HG03135 (cell line): Measurements from ENCODE around the gene CDH4.

Experiments
- ATAC-seq: cut with Tn5 transposase; IDR thresholded peaks from one replicate; pipeline ENCODE4 v1.9.1; 2021; ENCODE audit warnings: mild to moderate bottlenecking, moderate library complexity; ENCODE audit not compliant: unreplicated experiment

CDH4 gene

DNA sequence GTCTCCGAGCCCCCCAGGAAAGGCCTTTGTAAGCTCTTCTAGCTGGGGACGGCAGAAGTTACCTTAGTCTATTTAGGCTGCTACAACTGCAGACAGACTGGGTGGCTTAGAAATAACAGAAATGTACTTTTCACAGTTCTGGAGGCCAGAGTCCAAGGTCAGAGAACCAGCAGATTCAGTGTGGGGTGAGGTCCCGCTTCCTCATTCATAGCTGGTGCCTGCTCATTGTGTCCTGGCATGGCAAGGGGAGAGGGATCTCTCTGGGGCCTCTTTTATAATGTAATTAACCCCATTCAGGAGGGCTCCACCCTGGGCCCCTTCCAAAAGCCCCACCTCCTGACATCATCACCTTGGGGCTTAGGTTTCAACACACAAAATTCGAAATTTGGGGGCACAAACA is 315.1 kb downstream of the CDH4 start:
- ATAC-seq, result no peak

DNA sequence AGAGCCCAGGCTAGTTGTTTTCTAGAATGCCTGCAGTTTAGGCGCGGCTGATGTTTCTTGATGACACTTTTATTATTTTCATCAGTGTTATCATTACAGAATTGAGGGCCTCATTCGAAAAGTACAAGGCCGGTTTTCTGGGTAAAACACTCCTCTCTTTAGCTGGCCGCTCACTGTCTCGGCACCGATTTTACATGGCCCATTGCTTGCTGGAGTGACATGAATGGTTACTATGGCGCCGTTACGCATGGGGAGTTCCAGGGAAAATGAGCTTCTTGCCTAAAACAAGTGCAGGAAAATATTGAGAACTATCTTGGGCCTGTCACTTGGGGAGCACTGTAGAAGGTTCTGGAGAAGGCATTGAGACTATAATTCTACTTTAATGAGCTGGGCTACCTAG is 317.8 kb downstream of the CDH4 start:
- no peak for ATAC-seq

DNA sequence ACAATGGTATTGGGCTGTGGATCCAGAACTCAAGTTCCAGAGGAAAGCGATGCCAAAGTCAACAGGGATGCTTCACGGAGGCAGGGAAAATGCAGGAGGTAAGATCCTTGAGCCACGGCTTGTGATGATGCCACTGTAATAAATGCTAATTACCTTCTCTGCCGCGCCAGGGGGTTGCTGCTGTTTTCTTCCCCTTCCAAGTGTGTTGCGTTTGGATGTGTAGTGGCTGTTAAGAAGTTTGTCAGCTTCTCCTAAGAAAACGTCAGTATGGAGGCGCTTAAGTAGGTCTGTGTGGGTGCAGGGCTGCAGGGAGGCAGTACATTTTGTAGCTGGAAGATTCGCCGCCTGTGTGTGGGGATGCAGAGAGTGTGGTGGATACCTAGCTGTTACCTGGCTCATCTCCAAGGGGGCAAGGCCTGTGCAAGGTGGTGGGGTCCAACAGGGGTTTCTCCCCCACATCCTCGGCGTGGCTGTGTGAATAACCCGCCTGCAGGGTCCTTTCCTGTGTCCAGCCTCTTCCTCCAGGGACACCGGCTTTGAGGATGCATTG is 318.7 kb downstream of the CDH4 start:
- ATAC-seq, result no peak

DNA sequence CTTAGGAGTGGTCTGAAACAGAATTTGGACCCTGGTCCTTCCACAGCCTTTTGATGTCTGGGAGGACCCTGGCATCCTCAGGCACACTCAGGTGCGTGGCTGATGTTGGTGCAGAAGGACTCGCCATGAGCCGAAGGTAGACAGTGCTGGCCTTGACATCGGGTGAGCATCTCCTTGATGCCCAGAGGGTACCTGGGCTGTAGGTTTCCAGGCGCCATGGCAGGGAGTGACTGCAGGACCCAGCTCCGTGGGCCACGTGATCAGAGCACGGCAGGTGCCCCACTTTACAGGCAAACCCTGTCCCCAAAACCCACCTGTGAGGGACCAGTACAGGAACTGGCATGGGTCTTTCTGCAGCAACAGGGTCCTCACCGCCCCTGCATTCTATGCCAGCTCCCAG is 319.2 kb downstream of the CDH4 start:
- ATAC-seq, result no peak

DNA sequence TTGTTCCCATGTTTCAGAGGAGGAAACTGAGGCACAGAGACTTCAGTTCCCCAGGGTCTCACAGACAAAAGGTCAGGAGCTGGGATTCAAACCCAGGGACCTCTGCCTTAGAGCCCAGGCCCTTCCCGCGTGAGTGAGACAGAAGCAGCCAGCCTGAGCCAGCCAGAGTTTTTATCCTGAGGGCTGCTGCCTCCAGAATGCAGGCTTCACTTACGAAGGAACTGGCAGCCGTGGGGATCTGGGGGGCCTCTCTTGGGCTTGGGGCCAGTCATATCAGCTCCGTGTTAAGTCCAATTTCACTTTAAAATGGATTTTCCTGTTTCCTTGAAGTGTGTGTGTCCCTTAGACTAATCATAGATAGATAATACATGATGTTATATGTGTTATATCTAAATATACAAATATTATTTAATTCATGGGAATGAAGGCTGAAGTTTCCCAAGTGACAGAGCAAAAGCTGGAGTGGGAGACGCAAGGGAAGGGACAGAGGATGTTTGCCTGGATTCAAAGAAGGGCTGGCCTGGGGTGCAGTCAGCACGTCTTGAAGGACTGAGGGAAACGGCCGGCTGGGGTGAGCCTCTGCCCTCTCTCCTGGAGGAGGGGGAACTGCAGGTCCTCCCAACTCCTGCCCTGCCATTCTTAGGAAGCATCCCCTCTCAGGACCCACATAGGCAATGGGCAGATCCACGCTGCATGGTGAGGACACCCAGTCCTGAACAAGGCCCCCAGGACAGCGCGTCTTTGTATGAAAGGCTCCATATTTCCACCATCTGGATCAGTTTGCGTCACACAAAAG is 320.1 kb downstream of the CDH4 start:
- ATAC-seq, result no peak

GRCh38 chr20:61572789-61573188 is 320.7 kb downstream of the CDH4 start:
- no peak for ATAC-seq

DNA sequence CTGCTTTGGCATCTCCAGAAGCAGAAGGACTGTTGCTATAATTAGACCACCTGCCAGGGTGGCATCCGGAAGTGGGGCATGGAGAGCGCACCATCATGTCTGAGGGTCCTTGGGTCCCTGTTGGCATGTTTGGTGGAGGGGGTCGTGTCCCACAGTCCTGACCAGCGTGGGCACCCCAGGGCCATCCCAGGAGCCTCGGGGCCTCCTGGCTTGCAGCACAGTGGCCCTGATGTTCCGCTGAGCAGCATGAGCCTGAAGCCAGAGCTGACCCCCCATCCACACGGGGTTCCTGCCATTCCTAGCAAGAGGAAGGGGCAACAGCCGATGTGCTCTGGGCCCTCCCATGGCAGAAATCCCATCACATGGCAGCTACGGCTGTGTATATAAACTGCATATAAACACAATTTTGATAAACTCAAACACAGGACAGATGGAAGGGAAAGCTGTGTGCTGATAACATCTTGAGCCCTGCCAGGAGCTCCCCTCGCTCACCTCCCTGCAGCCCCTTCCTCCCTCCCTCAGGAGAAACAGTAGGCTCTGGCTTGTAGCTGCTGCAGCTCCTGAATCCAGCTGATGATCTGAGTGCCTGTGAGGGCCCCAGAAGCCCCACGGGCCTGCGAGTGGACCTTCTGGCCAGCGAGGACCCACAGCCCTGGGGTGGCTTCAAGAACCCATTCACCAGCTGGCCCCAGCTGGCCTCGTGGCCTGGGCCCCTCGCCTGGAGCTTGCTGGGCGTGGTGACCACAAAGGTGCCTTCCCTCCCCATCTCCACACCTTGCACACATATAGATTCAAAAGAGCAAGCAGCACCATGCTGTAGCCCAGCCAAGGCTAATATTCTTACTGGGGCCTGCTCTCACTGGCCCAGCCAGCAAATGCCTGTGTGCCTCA is 321.6 kb downstream of the CDH4 start:
- no peak for ATAC-seq

DNA sequence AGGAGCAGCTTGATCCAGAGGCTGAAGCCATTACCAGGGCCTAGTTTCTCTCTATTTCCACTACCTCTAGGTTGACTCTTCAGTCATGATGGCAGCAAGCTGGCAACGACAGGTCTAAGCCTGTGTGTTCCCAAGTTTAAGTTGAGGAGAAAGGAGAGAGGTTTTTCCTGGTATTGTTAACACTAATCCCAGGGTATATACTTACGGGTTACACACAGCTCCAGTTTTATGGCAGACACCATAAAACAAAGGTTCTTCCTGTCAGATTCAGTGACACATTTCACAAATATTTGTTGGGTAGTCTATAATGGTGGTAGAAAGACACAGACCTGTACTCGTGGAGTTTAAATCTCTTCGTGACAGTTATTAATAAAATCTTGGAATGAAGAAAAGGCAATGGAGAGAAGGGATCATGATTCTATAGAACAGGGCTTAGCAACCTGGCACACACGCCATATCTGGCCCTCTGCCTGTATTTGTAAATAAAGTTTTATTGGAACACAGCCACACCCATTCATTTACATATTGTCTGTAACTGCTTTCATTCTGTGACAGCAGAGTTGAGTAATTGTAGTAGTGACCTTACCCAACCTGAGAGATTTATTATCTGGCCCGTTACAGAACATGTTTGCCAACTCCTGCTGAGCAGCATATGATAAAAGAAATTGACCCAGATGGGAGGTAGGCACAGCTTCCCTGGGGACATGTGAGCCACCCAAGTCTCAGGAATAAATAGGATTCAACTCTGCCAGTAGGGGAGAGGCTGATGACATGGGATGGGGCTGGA is 323.3 kb downstream of the CDH4 start:
- no peak for ATAC-seq

GRCh38 chr20:61576372-61576771 is 324.3 kb downstream of the CDH4 start:
- ATAC-seq, result no peak

GRCh38 chr20:61577065-61577464 is 325.0 kb downstream of the CDH4 start:
- no peak for ATAC-seq

GRCh38 chr20:61579908-61580307 is 327.8 kb downstream of the CDH4 start:
- ATAC-seq, result no peak

DNA sequence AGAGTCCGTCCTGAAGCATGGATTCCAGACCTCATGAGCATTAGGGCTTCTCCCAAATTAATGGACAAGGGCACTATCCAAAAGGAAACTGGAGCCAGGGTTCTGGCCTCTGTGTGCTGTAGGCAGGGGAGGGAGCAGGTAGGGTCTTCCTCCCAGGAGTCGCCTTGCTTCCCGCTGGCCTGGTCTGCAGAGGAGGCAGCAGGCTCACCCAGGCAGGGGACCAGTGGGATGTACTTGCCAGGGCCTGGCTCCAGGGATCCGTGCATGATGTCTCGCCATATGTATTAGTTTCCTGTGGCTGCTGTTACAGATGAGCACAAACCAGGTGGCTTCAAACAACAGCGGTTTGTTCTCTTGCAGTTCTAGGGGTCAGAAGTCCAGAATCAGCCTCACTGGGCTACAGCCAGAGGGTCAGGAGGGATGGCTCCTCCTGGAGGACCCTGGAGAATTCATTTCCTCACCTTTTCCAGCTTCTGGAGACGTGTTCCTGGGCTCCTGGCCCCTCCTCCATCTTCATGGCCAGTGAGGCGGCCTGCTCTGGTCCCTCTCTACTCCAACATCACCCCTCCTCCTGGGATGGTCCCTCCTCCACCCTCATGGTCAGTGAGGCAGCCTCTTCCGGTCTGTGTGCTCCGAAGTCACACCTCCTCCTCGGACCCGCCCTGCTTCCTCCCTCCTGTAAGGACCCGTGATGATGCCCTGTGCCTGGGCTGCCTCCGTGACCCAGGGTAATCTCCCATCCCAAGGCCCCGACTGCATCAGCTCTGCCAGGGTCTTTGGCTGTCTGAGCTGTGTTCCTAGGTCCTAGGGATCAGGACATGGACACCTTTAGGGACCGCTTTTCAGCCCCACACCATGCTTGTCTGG is 329.1 kb downstream of the CDH4 start:
- ATAC-seq, result no peak

- ATAC-seq, result no peak
Measured at GRCh38 chr20:61581825-61582188, 329.7 kb downstream of the CDH4 start.

DNA sequence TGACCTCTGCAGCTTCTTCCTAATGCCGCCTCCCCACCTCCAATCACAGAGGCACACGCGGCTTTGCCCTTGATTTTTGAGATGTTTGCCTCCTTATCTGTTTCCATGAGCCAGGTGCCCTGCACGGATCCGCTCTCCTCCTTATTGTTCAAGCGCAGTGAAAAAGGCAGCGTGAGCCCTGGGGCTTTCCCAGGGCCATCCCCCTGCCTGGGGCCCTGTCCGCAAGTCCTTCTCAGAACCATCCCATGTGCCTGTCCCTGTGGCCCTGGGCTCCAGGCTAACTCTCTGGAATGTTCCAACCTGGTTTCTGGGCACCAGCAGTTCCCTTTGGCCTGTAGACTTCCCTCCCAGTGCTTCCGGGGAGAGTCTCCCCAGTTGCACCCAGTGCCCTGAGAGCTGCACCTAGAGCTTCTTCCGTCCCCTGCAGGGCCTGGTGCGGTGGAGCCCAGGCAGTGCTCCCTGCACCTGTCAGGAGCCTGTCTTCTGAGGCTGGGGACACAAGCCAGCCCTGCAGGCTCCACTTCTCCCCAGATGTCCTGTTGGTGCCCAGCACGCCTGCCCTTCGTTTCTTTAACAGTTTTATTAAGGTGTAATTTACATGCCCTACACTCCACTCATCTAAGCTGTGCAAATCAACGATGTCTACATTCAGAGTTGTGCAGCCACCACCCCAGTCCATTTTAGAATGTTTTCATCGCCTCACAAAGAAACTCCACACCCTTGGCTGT is 330.3 kb downstream of the CDH4 start:
- no peak for ATAC-seq

DNA sequence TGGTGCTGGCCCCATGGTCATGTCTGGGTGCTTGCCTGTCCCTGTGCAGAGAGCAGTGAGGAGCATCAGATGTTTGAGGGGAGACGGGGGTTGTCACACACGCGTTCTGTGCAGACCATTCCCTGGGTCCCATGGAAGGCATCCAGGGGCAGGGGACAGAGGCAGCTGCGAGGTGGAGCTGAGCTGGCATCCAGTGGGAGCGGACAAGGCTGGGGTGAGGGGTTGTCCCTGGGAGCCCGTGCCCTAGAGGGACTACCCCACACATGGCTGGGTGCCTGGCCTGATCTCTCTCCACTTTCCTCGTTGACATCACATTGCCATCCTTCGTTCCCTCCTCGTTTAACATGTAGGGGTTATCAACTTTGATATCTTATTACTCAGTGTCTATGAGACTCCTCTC is 331.3 kb downstream of the CDH4 start:
- no peak for ATAC-seq

DNA sequence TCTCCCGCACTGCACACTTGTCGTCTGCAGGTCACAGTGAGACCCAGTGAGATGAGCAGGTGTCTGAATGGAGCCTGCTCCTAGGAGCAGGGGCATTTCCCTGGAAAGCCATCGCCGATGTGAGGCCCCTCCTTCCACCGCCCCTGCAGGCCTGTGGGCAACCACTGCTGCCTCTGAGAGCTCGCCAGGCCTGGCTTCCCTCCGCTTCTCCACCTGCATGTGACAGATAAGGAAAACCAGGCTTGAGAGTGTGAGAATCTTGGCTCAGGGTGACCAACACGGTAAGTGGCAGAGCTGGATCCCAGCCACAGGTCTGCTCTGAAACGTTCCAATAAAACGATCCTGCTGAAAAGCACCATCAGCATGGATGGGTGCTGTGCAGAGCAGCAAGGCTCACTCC is 332.8 kb downstream of the CDH4 start:
- no peak for ATAC-seq

DNA sequence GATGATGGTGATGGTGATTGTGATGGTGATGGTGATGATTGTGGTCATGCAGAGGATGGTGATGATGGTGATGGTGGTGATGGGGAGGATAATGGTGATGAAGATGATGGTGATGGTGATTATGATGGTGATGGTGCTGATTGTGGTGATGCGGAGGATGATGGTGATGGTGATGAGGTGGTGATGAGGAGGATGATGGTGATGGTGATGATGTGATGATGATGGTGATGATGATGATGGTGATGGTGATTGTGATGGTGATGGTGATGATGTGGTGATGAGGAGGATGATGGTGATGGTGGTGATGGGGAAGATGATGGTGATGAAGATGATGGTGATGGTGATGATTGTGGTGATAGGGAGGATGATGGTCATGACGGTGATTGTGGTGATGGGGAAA is 333.7 kb downstream of the CDH4 start:
- no peak for ATAC-seq

GRCh38 chr20:61587036-61587435 is 335.0 kb downstream of the CDH4 start:
- ATAC-seq, result no peak

- no peak for ATAC-seq
Measured at GRCh38 chr20:61587681-61588289, 335.7 kb downstream of the CDH4 start.
